Choroid plexus epithelial cell (primary cell): ENCODE results near the gene MBNL3.
A peak's percentile ranks its signal among the peaks of the same experiment; 100 is the strongest.

Experiments
- DNase-seq: peaks from one replicate; pipeline ENCODE4 v3.0.0-alpha.2; 2010; ENCODE audit warnings: low read depth
- H3K4me3 ChIP-seq: 2 replicates; pipeline ENCODE4 v1.5.1; 2011; ENCODE audit warnings: low read depth, mild to moderate bottlenecking, control low read depth, low read length, moderate library complexity
- CTCF ChIP-seq: conservative IDR thresholded peaks from 2 replicates; pipeline ENCODE4 v1.5.1; 2011; ENCODE audit warnings: low read depth, mild to moderate bottlenecking, control low read depth, inconsistent platforms, low read length, moderate library complexity

MBNL3 gene

GRCh38 chrX:132518401-132518800 is 29.6 kb upstream of the MBNL3 start:
- TF ChIP-seq CTCF = no peak
- DNase-seq = no peak
- H3K4me3 ChIP-seq = no peak overlapping the region

GRCh38 chrX:132508834-132509233 is 20.0 kb upstream of the MBNL3 start:
- DNase-seq = no peak
- no peak for TF ChIP-seq CTCF
- no peak overlapping the region for H3K4me3 ChIP-seq

GRCh38 chrX:132505116-132505515 is 16.3 kb upstream of the MBNL3 start:
- peak; percentile 25 for DNase-seq
- no peak overlapping the region for H3K4me3 ChIP-seq
- TF ChIP-seq CTCF = no peak

- H3K4me3 ChIP-seq = no peak overlapping the region
- no peak for DNase-seq
- no peak for TF ChIP-seq CTCF
Observed at GRCh38 chrX:132504417-132504816, 15.6 kb upstream of the MBNL3 start.

- no peak for TF ChIP-seq CTCF
Observed at GRCh38 chrX:132501606-132502005, 12.8 kb upstream of the MBNL3 start.

GRCh38 chrX:132497432-132497831 is 8.6 kb upstream of the MBNL3 start:
- no peak for TF ChIP-seq CTCF
- no peak overlapping the region for H3K4me3 ChIP-seq
- no peak for DNase-seq

More at GRCh38 chrX:132501606-132502005, 12.8 kb upstream of the MBNL3 start:
- no peak overlapping the region for H3K4me3 ChIP-seq
- no peak for DNase-seq

- no peak for TF ChIP-seq CTCF
- no peak for DNase-seq
- no peak overlapping the region for H3K4me3 ChIP-seq
Observed at GRCh38 chrX:132493095-132493494, 4.3 kb upstream of the MBNL3 start.
